Adrenal gland (tissue), 5 donors: ENCODE measurements around the gene FBL.
"Not testable (repeated sequence)": the region's sequence is repeated elsewhere in the genome, so short reads cannot be mapped to it uniquely, and the experiment has no call there.

Experiments
- CTCF ChIP-seq, 6 experiments: fragments of 450-650 bp in 4 of 6; fragments of 200-600 bp in 2 of 6; sonication (generic) in 1 of 6; IDR thresholded peaks; 1 replicate in 5 of 6; 2 replicates in 1 of 6; pipeline versions ENCODE4 v1.5.1 to v1.8.0; 2016 to 2021; ENCODE audit warnings: antibody characterized with exemption in 6 of 6, mild to moderate bottlenecking in 2 of 6, moderate library complexity in 1 of 6
- POLR2A ChIP-seq, 2 donors: fragments of 450-650 bp; IDR thresholded peaks; one replicate each; pipeline ENCODE4 v1.6.1; 2017; ENCODE audit warnings: antibody characterized with exemption in 2 of 2, mild to moderate bottlenecking in 2 of 2, moderate library complexity in 1 of 2
- donor health status: DM: no; HTN: no; CAD: no.

- not testable (repeated sequence) for TF ChIP-seq CTCF, POLR2A (IDR thresholded peaks at IDR 0.05)
Observed at GRCh38 chr19:39875401-39875864, 29.3 kb upstream of the FBL start.
